SW480 (cell line): Measurements from ENCODE around the gene PLCB1.
"Not testable (repeated sequence)": the region's sequence is repeated elsewhere in the genome, so short reads cannot be mapped to it uniquely, and the experiment has no call there.

ENCODE experiments used
- DNase-seq: peaks from one replicate; pipeline ENCODE4 v3.0.0-alpha.2; 2016; ENCODE audit warnings: low spot score

Gene PLCB1

DNA sequence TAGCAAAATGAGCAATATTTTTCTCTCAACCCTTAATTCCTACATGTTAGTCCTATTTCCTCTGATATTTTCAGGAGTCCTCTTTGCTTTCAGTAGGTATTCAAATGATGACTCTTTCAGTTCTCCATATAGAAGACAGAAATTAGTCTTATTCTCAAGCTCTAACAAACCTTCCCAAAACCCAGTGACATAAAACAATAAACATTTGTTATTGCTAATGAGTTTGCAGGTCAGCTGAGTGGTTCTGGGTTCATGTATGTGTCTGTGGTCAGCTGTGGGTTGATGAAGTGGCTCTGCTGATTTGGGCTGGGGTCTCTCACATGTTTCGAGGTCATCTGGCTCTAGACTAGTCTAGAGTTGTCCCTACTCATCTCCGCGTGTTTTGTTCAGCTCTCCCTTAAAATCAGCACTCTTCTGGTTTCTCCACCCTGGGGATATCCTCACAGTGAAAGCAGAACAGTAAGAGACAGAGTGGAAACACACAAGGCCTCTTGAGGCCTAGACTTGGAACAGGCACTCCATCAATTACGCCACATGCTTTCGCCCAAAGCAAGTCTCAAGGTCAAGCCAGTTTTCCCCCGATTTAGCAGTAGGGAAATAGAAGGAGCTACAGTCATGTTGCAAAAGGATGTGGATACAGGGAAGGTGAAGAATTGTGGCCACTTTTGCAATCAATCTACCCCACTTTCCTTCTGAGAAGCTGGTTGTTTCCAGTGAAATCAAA is 273.0 kb downstream of the PLCB1 start:
- DNase-seq: no peak

GRCh38 chr20:8406391-8406790 is 274.3 kb downstream of the PLCB1 start:
- DNase-seq: no peak

GRCh38 chr20:8408587-8409307 is 276.7 kb downstream of the PLCB1 start:
- no peak for DNase-seq

GRCh38 chr20:8413691-8414090 is 281.6 kb downstream of the PLCB1 start:
- DNase-seq: no peak

DNA sequence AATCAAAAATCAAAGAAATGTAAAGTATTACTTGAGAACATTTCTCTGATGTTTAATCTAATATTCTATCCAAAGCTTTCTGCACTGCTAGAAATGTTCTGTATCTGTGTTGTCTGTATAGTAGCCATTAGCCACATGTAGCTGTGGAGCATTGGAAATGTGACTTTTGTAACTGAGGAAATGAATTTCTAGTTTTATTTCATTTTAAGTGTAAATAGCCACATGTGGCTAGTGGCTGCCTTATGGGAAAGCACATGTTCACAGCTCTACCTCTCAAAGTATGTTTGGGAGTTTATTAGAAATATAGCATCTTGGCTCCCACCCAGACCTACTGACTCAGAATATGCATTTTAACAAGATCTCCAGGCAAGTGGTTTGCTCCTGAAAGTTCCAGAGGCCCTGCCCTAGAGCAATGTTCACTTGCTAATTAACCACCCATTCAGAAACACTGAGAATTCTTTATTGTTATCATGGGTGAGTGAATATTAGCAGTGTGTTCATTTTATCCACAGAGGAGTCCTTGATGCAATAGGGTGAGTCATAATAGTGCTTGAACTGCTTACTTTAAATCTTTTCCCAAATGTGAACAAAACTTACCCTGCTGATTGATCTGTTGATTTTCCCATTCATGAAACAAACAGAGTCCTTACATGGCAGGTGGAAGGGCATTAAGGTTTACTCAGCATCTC is 282.7 kb downstream of the PLCB1 start:
- peak; percentile 66 for DNase-seq

DNA sequence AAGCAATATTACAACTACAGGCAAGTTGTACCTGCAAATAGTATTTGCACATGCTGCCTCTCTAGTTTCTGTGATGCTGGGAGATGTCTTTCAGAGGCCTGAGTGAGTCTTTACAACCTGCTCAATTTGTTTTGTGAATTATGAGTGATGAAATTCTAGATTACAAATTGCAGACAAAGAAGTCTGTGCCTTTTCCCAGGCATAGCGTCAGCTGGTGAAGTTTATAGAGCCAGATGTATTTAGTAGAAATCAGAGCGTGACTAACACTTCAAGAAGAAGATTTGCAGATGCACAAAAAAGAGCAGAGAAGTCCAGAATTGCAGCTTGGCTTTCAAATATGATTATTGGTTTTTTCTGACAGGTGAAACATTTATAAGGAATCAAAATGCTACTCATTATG is 289.9 kb downstream of the PLCB1 start:
- no peak for DNase-seq

DNA sequence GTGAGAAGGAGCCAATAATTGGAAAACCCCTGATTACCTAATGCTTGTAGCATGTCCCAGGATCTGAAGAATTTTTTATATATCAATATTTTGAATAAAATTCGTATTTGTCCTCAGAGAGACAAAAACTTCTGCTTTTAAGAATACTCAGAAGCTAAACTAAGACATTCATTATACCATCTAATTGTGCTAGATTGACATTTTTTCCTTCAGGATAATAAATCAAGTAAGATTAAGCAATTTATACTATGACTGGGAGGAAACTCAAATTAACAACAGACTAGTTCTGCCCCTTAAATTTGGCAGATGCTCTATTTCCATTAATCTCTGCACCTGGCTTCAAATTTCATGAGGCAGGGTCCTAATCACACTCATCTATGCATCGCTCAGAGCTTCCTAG is 291.4 kb downstream of the PLCB1 start:
- DNase-seq: no peak

GRCh38 chr20:8424010-8424409 is 291.9 kb downstream of the PLCB1 start:
- peak; percentile 14 for DNase-seq

- DNase-seq: no peak
These were observed 292.9 kb downstream of the PLCB1 start for GRCh38 chr20:8425016-8425415.

GRCh38 chr20:8425802-8426201 is 293.7 kb downstream of the PLCB1 start:
- DNase-seq: no peak

- DNase-seq: no peak
These were observed 295.5 kb downstream of the PLCB1 start for GRCh38 chr20:8427419-8428040.

DNA sequence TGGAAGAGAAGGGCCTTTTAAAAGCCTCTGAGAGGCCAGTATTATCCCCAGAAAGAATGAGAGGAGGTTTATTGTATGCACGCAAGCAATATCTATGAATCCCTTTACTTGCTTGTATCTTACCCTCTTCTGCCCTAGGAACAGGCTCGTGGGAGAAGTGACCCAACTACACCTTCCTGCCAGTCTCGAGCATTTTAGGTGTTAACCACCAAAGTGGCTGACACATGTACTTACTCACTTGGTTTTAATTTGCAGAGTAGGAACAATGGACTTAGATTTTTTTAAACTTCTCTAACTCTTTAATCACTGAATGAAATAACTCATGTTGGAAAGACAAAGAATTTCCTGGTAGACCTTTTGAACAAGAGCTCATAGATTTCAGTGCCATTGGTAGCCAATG is 296.9 kb downstream of the PLCB1 start:
- no peak for DNase-seq

- peak; percentile 36 for DNase-seq
These were observed 299.7 kb downstream of the PLCB1 start for GRCh38 chr20:8431538-8432434.

GRCh38 chr20:8432435-8433148 is 300.5 kb downstream of the PLCB1 start:
- DNase-seq: peak; percentile 16

- no peak for DNase-seq
These were observed 301.2 kb downstream of the PLCB1 start for GRCh38 chr20:8433291-8433690.

DNA sequence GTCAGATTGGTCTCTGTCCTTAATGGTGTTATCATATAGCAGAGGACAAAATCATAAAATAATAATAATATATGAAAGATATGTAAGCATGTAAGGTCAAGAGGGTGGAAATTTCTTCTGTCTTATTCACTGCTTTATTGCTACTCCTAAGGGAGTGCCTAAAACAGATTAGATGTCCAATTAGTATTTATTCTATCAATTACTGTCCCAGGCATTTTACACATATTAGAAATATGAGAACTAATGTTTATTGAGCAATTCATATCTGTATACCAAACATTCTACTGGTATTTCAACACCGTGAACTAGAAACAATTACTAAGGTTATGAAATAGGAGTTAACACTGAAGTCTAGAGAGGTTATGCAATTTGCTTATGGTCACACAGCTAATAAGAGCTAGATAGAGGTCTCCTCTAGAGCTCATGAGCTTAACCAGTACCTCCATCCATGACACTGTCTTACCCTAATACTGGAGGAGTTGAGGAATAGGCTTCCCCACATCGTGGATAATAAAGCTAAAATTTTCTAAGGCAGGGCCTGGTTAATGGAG is 302.3 kb downstream of the PLCB1 start:
- no peak for DNase-seq

DNA sequence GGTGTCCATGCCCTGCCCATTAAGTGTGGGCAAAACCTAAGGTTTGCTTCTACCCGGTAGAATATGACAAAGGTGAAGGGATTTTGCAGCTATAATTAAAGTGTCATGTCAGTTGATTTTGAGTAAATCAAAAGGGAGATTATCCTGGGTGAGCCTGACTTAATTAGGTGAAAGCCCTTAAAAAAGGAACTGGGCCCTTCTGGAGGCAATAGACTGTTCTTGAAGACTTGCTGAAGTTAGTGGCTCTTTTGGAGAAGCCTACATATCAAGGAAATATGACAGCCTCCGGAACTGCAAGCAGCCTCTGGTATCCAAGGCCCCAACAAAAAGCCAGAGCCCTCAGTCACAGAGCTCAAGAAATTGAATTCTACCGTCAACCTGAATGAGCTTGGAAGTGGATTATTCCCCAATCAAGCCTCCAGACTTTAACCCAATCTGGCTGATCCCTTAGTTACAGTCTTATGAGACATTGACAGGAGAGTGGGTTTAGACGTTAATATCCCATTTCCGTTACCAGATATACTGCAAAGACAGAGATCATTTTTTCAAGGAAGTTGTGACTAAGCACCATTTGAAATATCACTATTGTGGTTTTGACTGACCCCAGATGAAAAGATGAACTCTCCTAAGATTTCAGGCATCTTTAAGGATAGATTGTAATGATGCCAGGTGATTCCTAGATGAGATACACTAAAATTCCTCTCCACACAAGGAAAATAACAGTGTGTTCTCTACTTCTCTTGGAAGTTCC is 303.4 kb downstream of the PLCB1 start:
- no peak for DNase-seq

DNA sequence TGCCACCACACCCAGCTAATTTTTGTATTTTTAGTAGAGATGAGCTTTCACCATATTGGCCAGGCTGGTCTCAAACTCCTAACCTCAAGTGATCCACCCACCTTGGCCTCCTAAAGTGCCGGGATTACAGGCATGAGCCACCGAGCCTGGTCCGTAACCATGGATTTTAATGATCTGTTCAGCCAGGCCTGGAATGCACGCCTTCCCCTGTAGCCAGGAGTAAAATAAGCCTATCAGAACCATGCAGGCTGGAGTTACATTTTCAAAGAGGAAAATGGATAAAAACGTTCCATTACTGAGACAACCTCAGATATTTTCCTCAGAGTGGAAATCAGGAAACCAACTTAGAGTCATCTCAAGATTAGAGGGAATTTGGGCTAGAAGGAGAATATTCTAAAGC is 304.9 kb downstream of the PLCB1 start:
- DNase-seq: not testable (repeated sequence)

DNA sequence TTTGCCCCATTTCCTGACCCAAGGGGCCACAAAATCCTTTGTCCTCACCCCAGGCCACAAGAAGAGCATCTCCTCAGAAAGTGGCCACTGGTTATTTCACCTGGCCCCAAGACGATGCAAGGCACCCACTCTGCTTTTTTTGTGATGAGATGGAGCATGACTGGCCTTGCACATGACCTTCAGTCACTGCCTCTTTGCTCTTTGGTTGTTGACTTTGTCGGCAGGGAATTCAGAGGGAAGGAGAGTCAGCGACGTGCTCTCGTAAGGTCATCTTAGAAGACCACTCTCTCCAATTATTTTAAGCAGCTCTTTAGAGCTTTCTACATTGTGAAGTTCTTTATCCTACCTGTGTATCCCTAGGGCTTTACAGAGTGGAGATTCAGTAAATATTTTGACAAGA is 306.7 kb downstream of the PLCB1 start:
- DNase-seq: no peak
